Gastroesophageal sphincter (tissue), 3 donors: Measurements from ENCODE around the gene TOMM20.
"Not testable (repeated sequence)": the region's sequence is repeated elsewhere in the genome, so short reads cannot be mapped to it uniquely, and the experiment has no call there.

Experiments
- EP300 ChIP-seq: sonication (generic); formaldehyde crosslinking; IDR thresholded peaks from one replicate; pipeline ENCODE4 v1.6.1; 2017; ENCODE audit warnings: antibody characterized with exemption, mild to moderate bottlenecking
- POLR2A ChIP-seq, 2 donors: fragments of 450-650 bp; IDR thresholded peaks; one replicate each; pipeline ENCODE4 v1.6.1; 2017; ENCODE audit warnings: antibody characterized with exemption in 2 of 2, mild to moderate bottlenecking in 2 of 2, moderate library complexity in 1 of 2
- POLR2AphosphoS5 ChIP-seq: sonication (generic); formaldehyde crosslinking; IDR thresholded peaks from one replicate; pipeline ENCODE4 v1.6.1; 2017; ENCODE audit warnings: antibody characterized with exemption
- TF ChIP-seq, protein P1 (sequence below), 4 experiments: fragments of 200-600 bp in 2 of 4; fragments of 450-650 bp in 2 of 4; sonication (generic) in 1 of 4; IDR thresholded peaks; one replicate each; pipeline ENCODE4 v1.5.1; 2017 to 2019; ENCODE audit warnings: antibody characterized with exemption in 4 of 4, mild to moderate bottlenecking in 2 of 4, moderate library complexity in 2 of 4

DNA sequence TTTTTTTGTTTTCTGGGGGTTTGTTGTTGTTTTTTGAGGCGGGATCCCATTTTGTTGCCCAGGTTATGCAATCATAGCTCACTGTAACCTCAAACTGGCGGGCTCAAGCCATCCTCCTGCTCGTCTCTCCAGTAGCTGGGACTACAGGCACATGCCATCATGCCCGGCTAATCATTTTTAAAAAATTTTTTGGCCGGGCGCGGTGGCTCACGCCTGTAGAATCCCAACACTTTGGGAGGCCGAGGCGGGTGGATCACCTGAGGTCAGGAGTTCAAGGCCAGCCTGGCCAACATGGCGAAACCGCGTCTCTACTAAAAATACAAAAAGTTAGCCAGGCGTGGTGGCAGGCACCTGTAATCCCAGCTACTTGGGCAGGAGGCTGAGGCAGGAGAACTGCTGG, 31.1 kb downstream of the TOMM20 start:
- TF ChIP-seq POLR2A (IDR thresholded peaks at IDR 0.05); EP300; POLR2AphosphoS5: not testable (repeated sequence)
- TF ChIP-seq, protein P1, sequence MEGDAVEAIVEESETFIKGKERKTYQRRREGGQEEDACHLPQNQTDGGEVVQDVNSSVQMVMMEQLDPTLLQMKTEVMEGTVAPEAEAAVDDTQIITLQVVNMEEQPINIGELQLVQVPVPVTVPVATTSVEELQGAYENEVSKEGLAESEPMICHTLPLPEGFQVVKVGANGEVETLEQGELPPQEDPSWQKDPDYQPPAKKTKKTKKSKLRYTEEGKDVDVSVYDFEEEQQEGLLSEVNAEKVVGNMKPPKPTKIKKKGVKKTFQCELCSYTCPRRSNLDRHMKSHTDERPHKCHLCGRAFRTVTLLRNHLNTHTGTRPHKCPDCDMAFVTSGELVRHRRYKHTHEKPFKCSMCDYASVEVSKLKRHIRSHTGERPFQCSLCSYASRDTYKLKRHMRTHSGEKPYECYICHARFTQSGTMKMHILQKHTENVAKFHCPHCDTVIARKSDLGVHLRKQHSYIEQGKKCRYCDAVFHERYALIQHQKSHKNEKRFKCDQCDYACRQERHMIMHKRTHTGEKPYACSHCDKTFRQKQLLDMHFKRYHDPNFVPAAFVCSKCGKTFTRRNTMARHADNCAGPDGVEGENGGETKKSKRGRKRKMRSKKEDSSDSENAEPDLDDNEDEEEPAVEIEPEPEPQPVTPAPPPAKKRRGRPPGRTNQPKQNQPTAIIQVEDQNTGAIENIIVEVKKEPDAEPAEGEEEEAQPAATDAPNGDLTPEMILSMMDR (IDR thresholded peaks at IDR 0.05) = not testable (repeated sequence)
